H1 (cell line): ENCODE results near the gene KCTD15. TPM values are rescaled to one million over a fixed set of nuclear protein-coding genes. Genes with fewer than 3 reads are reported as not detected.
A peak's percentile ranks its signal among the peaks of the same experiment; 100 is the strongest.

Source experiments
- BACH1 ChIP-seq: IDR thresholded peaks from 2 replicates; pipeline ENCODE4 v1.6.1; 2012; ENCODE audit warnings: low read length, improper control_type of control experiment
- CHD7 ChIP-seq: fragments of 300-600 bp; sonication (generic); IDR thresholded peaks from 2 replicates; pipeline ENCODE4 v1.7.1; 2012; ENCODE audit warnings: low read length, moderate library complexity, mild to moderate bottlenecking, inconsistent platforms; ENCODE audit not compliant: insufficient replicate concordance
- RBBP5 ChIP-seq: IDR thresholded peaks from 2 replicates; pipeline ENCODE4 v1.7.1; 2012; ENCODE audit warnings: low read depth, mild to moderate bottlenecking, inconsistent platforms, low read length, moderate library complexity, borderline replicate concordance
- SIX5 ChIP-seq: IDR thresholded peaks from 2 replicates; pipeline ENCODE4 v1.6.1; 2011; ENCODE audit warnings: mild to moderate bottlenecking, low read depth, low read length
- polyA plus RNA-seq, 7 experiments: library from polyadenylated mRNA; depleted of rRNA in 3 of 7; stranded (reverse) in 5 of 7; unstranded in 2 of 7; fragments of >200 nt in 5 of 7; fragments of 200-250 nt in 2 of 7; gene quantifications; 1 replicate in 5 of 7; 2 replicates in 1 of 7; 4 replicates in 1 of 7; pipeline versions ENCODE4 v1.2.1 to v1.2.3, GENCODE V29; 2011 to 2013; ENCODE audit warnings: missing spikeins in 2 of 7, mixed read lengths in 2 of 7
- total RNA-seq: library from RNA; stranded (reverse); fragmentation: NEBNext Ultra II Directional; extraction: Animal tissue kit (Norgen Biotek cat#: 25700); gene quantifications from 2 replicates; pipeline ENCODE4 v1.2.1, GENCODE V29; 2021
- TF ChIP-seq, protein P1 (sequence below), 3 experiments: IDR thresholded peaks; 1 replicate in 2 of 3; 2 replicates in 1 of 3; pipeline versions ENCODE4 v1.5.1 to v1.6.1; 2011; ENCODE audit warnings: low read length in 3 of 3, mild to moderate bottlenecking in 3 of 3, inconsistent platforms in 2 of 3, low read depth in 1 of 3, moderate library complexity in 1 of 3; ENCODE audit not compliant: insufficient read depth in 1 of 3; ENCODE audit errors: control extremely low read depth in 1 of 3

Gene KCTD15
- total and polyA plus RNA-seq, 2 of the 8 experiments (the other 6 are each of a cell fraction or from before 2014, with no cell fraction given) = 25.1 to 27.0 TPM

GRCh38 chr19:33812388-33813330, 16.0 kb downstream of the KCTD15 start (continued):
- TF ChIP-seq CHD7 (no peak), BACH1 (no peak), RBBP5 (no peak), SIX5 (no peak)
- TF ChIP-seq, protein P1, sequence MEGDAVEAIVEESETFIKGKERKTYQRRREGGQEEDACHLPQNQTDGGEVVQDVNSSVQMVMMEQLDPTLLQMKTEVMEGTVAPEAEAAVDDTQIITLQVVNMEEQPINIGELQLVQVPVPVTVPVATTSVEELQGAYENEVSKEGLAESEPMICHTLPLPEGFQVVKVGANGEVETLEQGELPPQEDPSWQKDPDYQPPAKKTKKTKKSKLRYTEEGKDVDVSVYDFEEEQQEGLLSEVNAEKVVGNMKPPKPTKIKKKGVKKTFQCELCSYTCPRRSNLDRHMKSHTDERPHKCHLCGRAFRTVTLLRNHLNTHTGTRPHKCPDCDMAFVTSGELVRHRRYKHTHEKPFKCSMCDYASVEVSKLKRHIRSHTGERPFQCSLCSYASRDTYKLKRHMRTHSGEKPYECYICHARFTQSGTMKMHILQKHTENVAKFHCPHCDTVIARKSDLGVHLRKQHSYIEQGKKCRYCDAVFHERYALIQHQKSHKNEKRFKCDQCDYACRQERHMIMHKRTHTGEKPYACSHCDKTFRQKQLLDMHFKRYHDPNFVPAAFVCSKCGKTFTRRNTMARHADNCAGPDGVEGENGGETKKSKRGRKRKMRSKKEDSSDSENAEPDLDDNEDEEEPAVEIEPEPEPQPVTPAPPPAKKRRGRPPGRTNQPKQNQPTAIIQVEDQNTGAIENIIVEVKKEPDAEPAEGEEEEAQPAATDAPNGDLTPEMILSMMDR (IDR thresholded peaks at IDR 0.05; ENCODE audit: control extremely low read depth in 1 of 3, insufficient read depth in 1 of 3, low read depth in 1 of 3, low read length in 3 of 3) = peak in 1 of 3 experiments; percentile 21; a peak in 2 of 4 replicates
- TF ChIP-seq, all 59 proteins: peak for 1
